OCI-LY7 (cell line): Measurements from ENCODE around the gene RNF169. TPM values are rescaled to one million over a fixed set of nuclear protein-coding genes. Genes with fewer than 3 reads are reported as not detected.

Experiments
- BruUV-seq: library from RNA; stranded (reverse); fragments of 400-500 nt; replicated peaks from 2 replicates; lab custom pipeline; 2021; lab: Mats Ljungman, UMichigan
- CTCF ChIA-PET: fragments of 300-600 bp; sonication (Branson Sonifier 250); formaldehyde crosslinking; loops from one replicate; lab custom pipeline; 2022; ENCODE audit warnings: antibody characterized with exemption; ENCODE audit not compliant: unreplicated experiment; lab: Charles Lee
- POLR2A ChIA-PET: fragments of 300-600 bp; sonication (Branson Sonifier 250); formaldehyde crosslinking; loops from one replicate; lab custom pipeline; 2022; ENCODE audit warnings: antibody characterized with exemption; lab: Charles Lee
- DNase-seq: peaks from one replicate; pipeline ENCODE4 v3.0.0-alpha.2; 2015; ENCODE audit warnings: low spot score
- H2AFZ ChIP-seq: fragments of 200-600 bp; sonication (generic), shearing (Covaris generic); 2 replicates; pipeline ENCODE4 v1.6.1; 2014; ENCODE audit warnings: mild to moderate bottlenecking, antibody characterized with exemption, low read length, moderate library complexity
- H3K27ac ChIP-seq: fragments of 200-600 bp; sonication (generic); 2 replicates; pipeline ENCODE4 v1.5.1; 2014; ENCODE audit warnings: mixed run types, low read depth, mild to moderate bottlenecking, moderate library complexity, low read length, inconsistent platforms; ENCODE audit not compliant: poor library complexity, severe bottlenecking
- H3K36me3 ChIP-seq: fragments of 200-600 bp; sonication (generic); 2 replicates; pipeline ENCODE4 v1.6.1; 2014; ENCODE audit warnings: mild to moderate bottlenecking, antibody characterized with exemption, low read length, moderate library complexity, mixed read lengths; ENCODE audit not compliant: insufficient read depth
- H3K4me1 ChIP-seq: fragments of 200-600 bp; sonication (generic); 2 replicates; pipeline ENCODE4 v1.5.1; 2014; ENCODE audit warnings: mild to moderate bottlenecking, low read length; ENCODE audit not compliant: insufficient read depth, poor library complexity, severe bottlenecking
- H3K4me2 ChIP-seq: fragments of 200-600 bp; sonication (generic); 2 replicates; pipeline ENCODE4 v1.6.1; 2014; ENCODE audit warnings: mild to moderate bottlenecking, low read length
- H3K4me3 ChIP-seq: fragments of 200-600 bp; sonication (generic); 2 replicates; pipeline ENCODE4 v1.5.1; 2014; ENCODE audit warnings: mild to moderate bottlenecking, low read depth, low read length; ENCODE audit not compliant: poor library complexity, severe bottlenecking
- H3K79me2 ChIP-seq: fragments of 200-600 bp; sonication (generic); 2 replicates; pipeline ENCODE4 v1.6.1; 2016; ENCODE audit warnings: low read depth, mild to moderate bottlenecking, low read length, moderate library complexity, mixed read lengths; ENCODE audit not compliant: insufficient read depth
- H3K9me2 ChIP-seq: fragments of 200-600 bp; sonication (generic); 2 replicates; pipeline ENCODE4 v1.6.1; 2016; ENCODE audit warnings: mild to moderate bottlenecking, low read length, mixed read lengths; ENCODE audit not compliant: insufficient read depth
- H3K9me3 ChIP-seq: fragments of 200-600 bp; sonication (generic); 2 replicates; pipeline ENCODE4 v1.6.1; 2014; ENCODE audit warnings: mild to moderate bottlenecking, mixed run types, low read length, mixed read lengths
- H4K20me1 ChIP-seq: fragments of 200-600 bp; sonication (generic); 2 replicates; pipeline ENCODE4 v1.6.1; 2014; ENCODE audit warnings: mild to moderate bottlenecking, antibody characterized with exemption, low read length, moderate library complexity, mixed read lengths; ENCODE audit not compliant: insufficient read depth
- EZH2phosphoT487 ChIP-seq: fragments of 200-600 bp; sonication (generic); IDR thresholded peaks from 2 replicates; pipeline ENCODE4 v1.6.1; 2018; ENCODE audit warnings: low read depth, borderline replicate concordance, mild to moderate bottlenecking, mixed run types, antibody characterized with exemption, low read length, moderate library complexity, mixed read lengths
- intact Hi-C: fragments of 100-400 bp; cut with micrococcal nuclease; formaldehyde crosslinking; loops from one replicate; pipeline ENCODE4 v1.10.0; 2022; ENCODE audit not compliant: unreplicated experiment
- total RNA-seq, 2 experiments: library from RNA; depleted of rRNA in 1 of 2; stranded (reverse); fragments of >200 nt in 1 of 2; shearing (Covaris generic) in 1 of 2; gene quantifications; 2 replicates each; pipeline ENCODE4 v1.2.3, GENCODE V29; 2014 to 2022
- TF ChIP-seq, protein P1 (sequence below): fragments of 200-600 bp; sonication (generic); conservative IDR thresholded peaks from 2 replicates; pipeline ENCODE4 v1.5.1; 2014; ENCODE audit warnings: mild to moderate bottlenecking, antibody characterized with exemption, low read length, moderate library complexity, mixed read lengths

RNF169 gene
- total RNA-seq, 2 experiments from 2014 or later, result 16.4 to 18.0 TPM

GRCh38 chr11:74725701-74726100, 22.9 kb upstream of the RNF169 start:
- intact Hi-C loops, result loop anchor here (2.0 kb wide), 1 partner anchor 115 kb away; no protein-coding TSS in a partner anchor
- Histone ChIP-seq H3K79me2 (no peaks in the 10 kb centered on the region), H3K9me3 (no peaks in the 10 kb centered on the region), H3K36me3 (no peaks in the 10 kb centered on the region), H3K27ac (no peak overlapping the region), H2AFZ (no peak overlapping the region), H3K4me1 (no peaks in the 10 kb centered on the region), H4K20me1 (no peaks in the 10 kb centered on the region), H3K9me2 (no peaks in the 10 kb centered on the region), H3K4me2 (no peak overlapping the region), H3K4me3 (no peak overlapping the region)
- ChIA-PET CTCF (interaction anchor here (0.5 to 1.7 kb wide), 2 partner anchors 13 to 1418 kb away, joined by 4 to 8 read pairs; no protein-coding TSS in a partner anchor), POLR2A (interaction anchor here (0.6 kb wide), 1 partner anchor 232 kb away, joined by 3 read pairs; no protein-coding TSS in a partner anchor)
- BruUV-seq, result no TSS peak
- DNase-seq, result no peak
- TF ChIP-seq, protein P1, sequence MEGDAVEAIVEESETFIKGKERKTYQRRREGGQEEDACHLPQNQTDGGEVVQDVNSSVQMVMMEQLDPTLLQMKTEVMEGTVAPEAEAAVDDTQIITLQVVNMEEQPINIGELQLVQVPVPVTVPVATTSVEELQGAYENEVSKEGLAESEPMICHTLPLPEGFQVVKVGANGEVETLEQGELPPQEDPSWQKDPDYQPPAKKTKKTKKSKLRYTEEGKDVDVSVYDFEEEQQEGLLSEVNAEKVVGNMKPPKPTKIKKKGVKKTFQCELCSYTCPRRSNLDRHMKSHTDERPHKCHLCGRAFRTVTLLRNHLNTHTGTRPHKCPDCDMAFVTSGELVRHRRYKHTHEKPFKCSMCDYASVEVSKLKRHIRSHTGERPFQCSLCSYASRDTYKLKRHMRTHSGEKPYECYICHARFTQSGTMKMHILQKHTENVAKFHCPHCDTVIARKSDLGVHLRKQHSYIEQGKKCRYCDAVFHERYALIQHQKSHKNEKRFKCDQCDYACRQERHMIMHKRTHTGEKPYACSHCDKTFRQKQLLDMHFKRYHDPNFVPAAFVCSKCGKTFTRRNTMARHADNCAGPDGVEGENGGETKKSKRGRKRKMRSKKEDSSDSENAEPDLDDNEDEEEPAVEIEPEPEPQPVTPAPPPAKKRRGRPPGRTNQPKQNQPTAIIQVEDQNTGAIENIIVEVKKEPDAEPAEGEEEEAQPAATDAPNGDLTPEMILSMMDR, result no peak
- TF ChIP-seq EZH2phosphoT487, result no peak

- no peaks in the 10 kb centered on the region for H3K36me3 ChIP-seq
- no peak overlapping the region for H2AFZ ChIP-seq
- CTCF ChIA-PET, result no interaction called here
- no peaks in the 10 kb centered on the region for H4K20me1 ChIP-seq
- H3K4me2 ChIP-seq, result no peak overlapping the region
- no peak overlapping the region for H3K27ac ChIP-seq
- no peaks in the 10 kb centered on the region for H3K4me1 ChIP-seq
- H3K4me3 ChIP-seq, result no peak overlapping the region
- no peaks in the 10 kb centered on the region for H3K9me2 ChIP-seq
- intact Hi-C loops, result loop anchor here (2.0 kb wide), 1 partner anchor 116 kb away; no protein-coding TSS in a partner anchor
- peak; percentile 73 for DNase-seq
- no peaks in the 10 kb centered on the region for H3K9me3 ChIP-seq
- no TSS peak for BruUV-seq
- POLR2A ChIA-PET, result interaction anchor here (0.5 kb wide), 1 partner anchor 279 kb away, joined by 3 read pairs; no protein-coding TSS in a partner anchor
- no peaks in the 10 kb centered on the region for H3K79me2 ChIP-seq
- no peak for TF ChIP-seq EZH2phosphoT487
- TF ChIP-seq, protein P1, result peak; percentile 89
Measured at GRCh38 chr11:74726547-74727182, 22.0 kb upstream of the RNF169 start.

- H3K9me3 ChIP-seq, result no peaks in the 10 kb centered on the region
- TF ChIP-seq, protein P1, result no peak
- TF ChIP-seq EZH2phosphoT487, result no peak
- no peak for DNase-seq
- H3K27ac ChIP-seq, result no peak overlapping the region
- H3K4me2 ChIP-seq, result no peak overlapping the region
- H3K79me2 ChIP-seq, result no peaks in the 10 kb centered on the region
- H3K36me3 ChIP-seq, result no peaks in the 10 kb centered on the region
- intact Hi-C loops, result no loop called here
- no peaks in the 10 kb centered on the region for H4K20me1 ChIP-seq
- no peak overlapping the region for H3K4me3 ChIP-seq
- ChIA-PET CTCF (interaction anchor here (1.1 kb wide), 1 partner anchor 27 kb away, joined by 3 read pairs; no protein-coding TSS in a partner anchor), POLR2A (no interaction called here)
- H3K9me2 ChIP-seq, result no peaks in the 10 kb centered on the region
- H2AFZ ChIP-seq, result no peak overlapping the region
- BruUV-seq, result no TSS peak
- no peaks in the 10 kb centered on the region for H3K4me1 ChIP-seq
Measured at GRCh38 chr11:74729397-74729796, 19.3 kb upstream of the RNF169 start.
